HEK293 (cell line): ENCODE results near the gene PRSS3.

Source experiments
- GLIS1 ChIP-seq: fragments of 450-650 bp; formaldehyde crosslinking; IDR thresholded peaks from 2 replicates; pipeline ENCODE4 v1.5.1; 2016; ENCODE audit warnings: missing biosample characterization, missing genetic modification characterization
- HOXC10 ChIP-seq: sonication (generic); formaldehyde crosslinking; IDR thresholded peaks from 2 replicates; pipeline ENCODE4 v1.8.1; 2023; ENCODE audit warnings: mild to moderate bottlenecking, missing genetic modification reagents
- KLF16 ChIP-seq: fragments of 450-650 bp; formaldehyde crosslinking; IDR thresholded peaks from 2 replicates; pipeline ENCODE4 v1.5.1; 2017; ENCODE audit warnings: missing biosample characterization, missing genetic modification characterization
- KLF7 ChIP-seq: fragments of 450-650 bp; formaldehyde crosslinking; IDR thresholded peaks from 2 replicates; pipeline ENCODE4 v1.5.1; 2016; ENCODE audit warnings: missing biosample characterization, missing genetic modification characterization, borderline replicate concordance
- SP3 ChIP-seq: fragments of 450-650 bp; formaldehyde crosslinking; IDR thresholded peaks from 2 replicates; pipeline ENCODE4 v1.5.1; 2016; ENCODE audit warnings: missing biosample characterization, missing genetic modification characterization
- ZBTB17 ChIP-seq: fragments of 450-650 bp; formaldehyde crosslinking; IDR thresholded peaks from 2 replicates; pipeline ENCODE4 v1.5.1; 2016; ENCODE audit warnings: missing biosample characterization, missing genetic modification characterization
- ZBTB21 ChIP-seq: fragments of 450-650 bp; formaldehyde crosslinking; IDR thresholded peaks from 2 replicates; pipeline ENCODE4 v1.5.1; 2017; ENCODE audit warnings: missing biosample characterization, missing genetic modification characterization
- ZBTB8A ChIP-seq: fragments of 450-650 bp; formaldehyde crosslinking; IDR thresholded peaks from 2 replicates; pipeline ENCODE4 v1.5.1; 2016; ENCODE audit warnings: missing biosample characterization, missing genetic modification characterization
- ZEB2 ChIP-seq: fragments of 450-650 bp; formaldehyde crosslinking; IDR thresholded peaks from 2 replicates; pipeline ENCODE4 v1.5.1; 2016; ENCODE audit warnings: missing biosample characterization, missing genetic modification characterization
- ZIC2 ChIP-seq: fragments of 450-650 bp; formaldehyde crosslinking; IDR thresholded peaks from 2 replicates; pipeline ENCODE4 v1.5.1; 2016; ENCODE audit warnings: missing biosample characterization, missing genetic modification characterization
- ZNF211 ChIP-seq: fragments of 450-650 bp; formaldehyde crosslinking; IDR thresholded peaks from 2 replicates; pipeline ENCODE4 v1.5.1; 2016; ENCODE audit warnings: low read depth, missing biosample characterization, missing genetic modification characterization
- ZNF311 ChIP-seq: fragments of 450-650 bp; formaldehyde crosslinking; IDR thresholded peaks from 2 replicates; pipeline ENCODE4 v1.5.1; 2017; ENCODE audit warnings: missing biosample characterization, missing genetic modification characterization, borderline replicate concordance
- ZNF324 ChIP-seq: fragments of 450-650 bp; formaldehyde crosslinking; IDR thresholded peaks from 2 replicates; pipeline ENCODE4 v1.5.1; 2016; ENCODE audit warnings: missing biosample characterization, missing genetic modification characterization
- ZNF335 ChIP-seq: fragments of 450-650 bp; formaldehyde crosslinking; conservative IDR thresholded peaks from 2 replicates; pipeline ENCODE4 v1.5.1; 2016; ENCODE audit warnings: missing biosample characterization, missing genetic modification characterization
- ZNF350 ChIP-seq: fragments of 450-650 bp; formaldehyde crosslinking; IDR thresholded peaks from 2 replicates; pipeline ENCODE4 v1.5.0; 2017; ENCODE audit warnings: missing biosample characterization, mild to moderate bottlenecking, missing genetic modification characterization
- ZNF37A ChIP-seq: fragments of 450-650 bp; IDR thresholded peaks from 2 replicates; pipeline ENCODE4 v1.5.1; 2018; ENCODE audit warnings: missing biosample characterization, missing genetic modification characterization
- ZNF394 ChIP-seq: fragments of 450-650 bp; formaldehyde crosslinking; IDR thresholded peaks from 2 replicates; pipeline ENCODE4 v1.5.1; 2016; ENCODE audit warnings: missing biosample characterization, missing genetic modification characterization, mild to moderate bottlenecking, moderate library complexity, borderline replicate concordance
- ZNF426 ChIP-seq: fragments of 450-650 bp; formaldehyde crosslinking; IDR thresholded peaks from 2 replicates; pipeline ENCODE4 v1.5.1; 2017; ENCODE audit warnings: missing biosample characterization, missing genetic modification characterization, mild to moderate bottlenecking, inconsistent platforms, moderate library complexity
- ZNF433 ChIP-seq: fragments of 450-650 bp; formaldehyde crosslinking; IDR thresholded peaks from 2 replicates; pipeline ENCODE4 v1.5.1; 2016; ENCODE audit warnings: missing biosample characterization, missing genetic modification characterization, low read depth
- ZNF521 ChIP-seq: fragments of 450-650 bp; formaldehyde crosslinking; IDR thresholded peaks from 2 replicates; pipeline ENCODE4 v1.5.1; 2017; ENCODE audit warnings: missing biosample characterization, mild to moderate bottlenecking, missing genetic modification characterization
- ZNF600 ChIP-seq: fragments of 450-650 bp; formaldehyde crosslinking; IDR thresholded peaks from 2 replicates; pipeline ENCODE4 v1.5.1; 2016; ENCODE audit warnings: missing biosample characterization, missing genetic modification characterization
- ZNF626 ChIP-seq: fragments of 450-650 bp; sonication (Bioruptor Pico); formaldehyde crosslinking; IDR thresholded peaks from 2 replicates; pipeline ENCODE4 v1.5.1; 2018; ENCODE audit warnings: missing biosample characterization, missing genetic modification characterization, inconsistent platforms
- ZNF76 ChIP-seq: fragments of 450-650 bp; formaldehyde crosslinking; IDR thresholded peaks from 2 replicates; pipeline ENCODE4; 2016; ENCODE audit warnings: low read depth, missing biosample characterization, missing genetic modification characterization, borderline replicate concordance
- ZNF843 ChIP-seq: fragments of 450-650 bp; formaldehyde crosslinking; IDR thresholded peaks from 2 replicates; pipeline ENCODE4 v1.5.1; 2016; ENCODE audit warnings: missing biosample characterization, missing genetic modification characterization
- ZSCAN16 ChIP-seq: fragments of 450-650 bp; formaldehyde crosslinking; IDR thresholded peaks from 2 replicates; pipeline ENCODE4 v1.5.1; 2016; ENCODE audit warnings: missing biosample characterization, missing genetic modification characterization
- TF ChIP-seq, protein P1 (sequence below): fragments of 450-650 bp; formaldehyde crosslinking; IDR thresholded peaks from 2 replicates; pipeline ENCODE4 v1.5.1; 2016; ENCODE audit warnings: missing biosample characterization, missing genetic modification characterization
- TF ChIP-seq, protein P2 (sequence below): sonication (generic); formaldehyde crosslinking; IDR thresholded peaks from 2 replicates; pipeline ENCODE4 v1.8.1; 2022; ENCODE audit warnings: mild to moderate bottlenecking, moderate library complexity, missing genetic modification reagents
- TF ChIP-seq, protein P3 (sequence below): fragments of 450-650 bp; formaldehyde crosslinking; conservative IDR thresholded peaks from 2 replicates; pipeline ENCODE4 v1.5.1; 2016; ENCODE audit warnings: low read depth, missing biosample characterization, missing genetic modification characterization
- TF ChIP-seq, protein P4 (sequence below): fragments of 450-650 bp; IDR thresholded peaks from 2 replicates; pipeline ENCODE4 v1.5.1; 2018; ENCODE audit warnings: missing biosample characterization, mild to moderate bottlenecking, missing genetic modification characterization

Gene PRSS3

DNA sequence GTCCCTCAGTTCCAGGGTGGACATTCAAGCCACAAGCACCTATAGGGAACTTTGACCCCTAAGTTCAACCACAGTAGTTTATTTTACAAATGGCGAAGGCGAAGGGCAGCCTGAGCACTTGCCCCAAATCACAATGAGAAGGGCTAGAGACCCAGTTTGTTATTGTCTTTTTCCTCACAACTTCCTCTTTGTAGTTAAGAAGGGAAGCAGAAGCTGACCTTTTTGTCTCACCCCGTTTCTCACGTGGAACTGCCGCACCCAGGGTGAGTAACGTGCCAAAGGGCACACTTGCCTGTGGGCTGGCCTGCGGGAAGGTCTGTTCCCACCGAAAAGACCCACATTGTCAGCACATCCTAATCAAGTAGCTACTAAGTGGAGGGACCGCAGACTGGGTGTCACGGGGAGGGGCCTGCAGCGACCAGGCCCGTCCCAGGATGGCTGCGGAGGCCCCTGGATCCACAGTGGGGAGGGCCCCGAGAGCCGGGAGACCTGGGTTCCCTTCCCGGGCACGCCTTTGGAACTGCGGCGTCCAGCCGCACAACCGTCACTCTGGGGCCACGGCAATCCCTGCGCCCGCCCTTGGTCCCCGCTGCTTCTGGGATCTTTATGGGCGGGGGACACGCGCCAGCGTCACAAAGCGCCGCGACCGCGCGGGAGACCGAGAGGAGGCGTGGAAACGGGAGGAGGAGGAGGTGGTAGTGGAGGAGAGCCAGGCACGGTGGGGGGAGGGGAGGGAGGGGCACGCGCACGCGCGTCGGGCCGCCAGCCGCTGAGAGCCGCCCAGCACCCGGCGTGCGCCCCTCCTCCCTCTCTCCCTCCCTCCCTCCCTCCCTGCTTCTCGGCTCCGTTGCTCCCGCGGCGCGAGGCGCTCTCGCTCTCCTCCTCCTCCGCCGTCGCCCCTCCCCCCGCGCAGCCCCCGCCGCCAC lies 21.2 kb downstream of the PRSS3 start, which contains the start of gene UBE2R2 (continued):
- TF ChIP-seq ZBTB21: no peak
- peak; percentile 86 for TF ChIP-seq KLF16 (tag by site-specific recombination)
- TF ChIP-seq ZNF350 (tag by site-specific recombination): no peak
- peak; percentile 64 for TF ChIP-seq GLIS1 (tag by site-specific recombination)
- TF ChIP-seq, protein P1, sequence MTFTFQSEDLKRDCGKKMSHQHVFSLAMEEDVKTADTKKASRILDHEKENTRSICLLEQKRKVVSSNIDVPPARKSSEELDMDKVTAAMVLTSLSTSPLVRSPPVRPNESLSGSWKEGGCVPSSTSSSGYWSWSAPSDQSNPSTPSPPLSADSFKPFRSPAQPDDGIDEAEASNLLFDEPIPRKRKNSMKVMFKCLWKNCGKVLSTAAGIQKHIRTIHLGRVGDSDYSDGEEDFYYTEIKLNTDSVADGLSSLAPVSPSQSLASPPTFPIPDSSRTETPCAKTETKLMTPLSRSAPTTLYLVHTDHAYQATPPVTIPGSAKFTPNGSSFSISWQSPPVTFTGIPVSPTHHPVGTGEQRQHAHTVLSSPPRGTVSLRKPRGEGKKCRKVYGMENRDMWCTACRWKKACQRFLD (tag by site-specific recombination): no peak
- peak; percentile 82 for TF ChIP-seq SP3 (tag by site-specific recombination)
- TF ChIP-seq HOXC10 (CRISPR knock-in tag): 0 out of 2 replicates have a peak, but pooled peaks have one; percentile 23
- peak; percentile 79; the same call in 1 of the 2 replicates for TF ChIP-seq ZNF76 (tag by site-specific recombination)
- no peak for TF ChIP-seq ZNF521 (tag by site-specific recombination)
- no peak for TF ChIP-seq ZNF211 (tag by site-specific recombination)
- TF ChIP-seq ZNF626 (tag by site-specific recombination): no peak
- TF ChIP-seq KLF7: peak; percentile 43; the same call in 1 of the 2 replicates
- no peak for TF ChIP-seq ZNF426 (tag by site-specific recombination)
- TF ChIP-seq, protein P2, sequence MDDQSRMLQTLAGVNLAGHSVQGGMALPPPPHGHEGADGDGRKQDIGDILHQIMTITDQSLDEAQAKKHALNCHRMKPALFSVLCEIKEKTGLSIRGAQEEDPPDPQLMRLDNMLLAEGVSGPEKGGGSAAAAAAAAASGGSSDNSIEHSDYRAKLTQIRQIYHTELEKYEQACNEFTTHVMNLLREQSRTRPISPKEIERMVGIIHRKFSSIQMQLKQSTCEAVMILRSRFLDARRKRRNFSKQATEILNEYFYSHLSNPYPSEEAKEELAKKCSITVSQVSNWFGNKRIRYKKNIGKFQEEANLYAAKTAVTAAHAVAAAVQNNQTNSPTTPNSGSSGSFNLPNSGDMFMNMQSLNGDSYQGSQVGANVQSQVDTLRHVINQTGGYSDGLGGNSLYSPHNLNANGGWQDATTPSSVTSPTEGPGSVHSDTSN: peak; percentile 49; the same call in 1 of the 2 replicates
- TF ChIP-seq ZNF843 (tag by site-specific recombination): peak; percentile 46; the same call in 1 of the 2 replicates
- TF ChIP-seq, protein P3, sequence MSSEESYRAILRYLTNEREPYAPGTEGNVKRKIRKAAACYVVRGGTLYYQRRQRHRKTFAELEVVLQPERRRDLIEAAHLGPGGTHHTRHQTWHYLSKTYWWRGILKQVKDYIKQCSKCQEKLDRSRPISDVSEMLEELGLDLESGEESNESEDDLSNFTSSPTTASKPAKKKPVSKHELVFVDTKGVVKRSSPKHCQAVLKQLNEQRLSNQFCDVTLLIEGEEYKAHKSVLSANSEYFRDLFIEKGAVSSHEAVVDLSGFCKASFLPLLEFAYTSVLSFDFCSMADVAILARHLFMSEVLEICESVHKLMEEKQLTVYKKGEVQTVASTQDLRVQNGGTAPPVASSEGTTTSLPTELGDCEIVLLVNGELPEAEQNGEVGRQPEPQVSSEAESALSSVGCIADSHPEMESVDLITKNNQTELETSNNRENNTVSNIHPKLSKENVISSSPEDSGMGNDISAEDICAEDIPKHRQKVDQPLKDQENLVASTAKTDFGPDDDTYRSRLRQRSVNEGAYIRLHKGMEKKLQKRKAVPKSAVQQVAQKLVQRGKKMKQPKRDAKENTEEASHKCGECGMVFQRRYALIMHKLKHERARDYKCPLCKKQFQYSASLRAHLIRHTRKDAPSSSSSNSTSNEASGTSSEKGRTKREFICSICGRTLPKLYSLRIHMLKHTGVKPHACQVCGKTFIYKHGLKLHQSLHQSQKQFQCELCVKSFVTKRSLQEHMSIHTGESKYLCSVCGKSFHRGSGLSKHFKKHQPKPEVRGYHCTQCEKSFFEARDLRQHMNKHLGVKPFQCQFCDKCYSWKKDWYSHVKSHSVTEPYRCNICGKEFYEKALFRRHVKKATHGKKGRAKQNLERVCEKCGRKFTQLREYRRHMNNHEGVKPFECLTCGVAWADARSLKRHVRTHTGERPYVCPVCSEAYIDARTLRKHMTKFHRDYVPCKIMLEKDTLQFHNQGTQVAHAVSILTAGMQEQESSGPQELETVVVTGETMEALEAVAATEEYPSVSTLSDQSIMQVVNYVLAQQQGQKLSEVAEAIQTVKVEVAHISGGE (tag by site-specific recombination): 0 out of 2 replicates have a peak, but pooled peaks have one; percentile 19
- TF ChIP-seq ZNF600 (tag by site-specific recombination): peak; percentile 41; the same call in 1 of the 2 replicates
- peak; percentile 21; the same call in 1 of the 2 replicates for TF ChIP-seq ZNF394 (tag by site-specific recombination)
- 0 out of 2 replicates have a peak, but pooled peaks have one; percentile 15 for TF ChIP-seq ZSCAN16
- TF ChIP-seq, protein P4, sequence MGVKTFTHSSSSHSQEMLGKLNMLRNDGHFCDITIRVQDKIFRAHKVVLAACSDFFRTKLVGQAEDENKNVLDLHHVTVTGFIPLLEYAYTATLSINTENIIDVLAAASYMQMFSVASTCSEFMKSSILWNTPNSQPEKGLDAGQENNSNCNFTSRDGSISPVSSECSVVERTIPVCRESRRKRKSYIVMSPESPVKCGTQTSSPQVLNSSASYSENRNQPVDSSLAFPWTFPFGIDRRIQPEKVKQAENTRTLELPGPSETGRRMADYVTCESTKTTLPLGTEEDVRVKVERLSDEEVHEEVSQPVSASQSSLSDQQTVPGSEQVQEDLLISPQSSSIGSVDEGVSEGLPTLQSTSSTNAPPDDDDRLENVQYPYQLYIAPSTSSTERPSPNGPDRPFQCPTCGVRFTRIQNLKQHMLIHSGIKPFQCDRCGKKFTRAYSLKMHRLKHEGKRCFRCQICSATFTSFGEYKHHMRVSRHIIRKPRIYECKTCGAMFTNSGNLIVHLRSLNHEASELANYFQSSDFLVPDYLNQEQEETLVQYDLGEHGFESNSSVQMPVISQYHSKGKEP (tag by site-specific recombination): no peak
- 0 out of 2 replicates have a peak, but pooled peaks have one; percentile 50 for TF ChIP-seq ZNF324
- no peak for TF ChIP-seq ZNF311 (tag by site-specific recombination)
- peak; percentile 72 for TF ChIP-seq ZIC2 (tag by site-specific recombination)
- TF ChIP-seq ZNF37A: no peak
- peak; percentile 85 for TF ChIP-seq ZEB2 (tag by site-specific recombination)
- peak; percentile 71 for TF ChIP-seq ZBTB17 (tag by site-specific recombination)
- peak; percentile 78 for TF ChIP-seq ZNF335 (tag by site-specific recombination)
- no peak for TF ChIP-seq ZNF433 (tag by site-specific recombination)
- TF ChIP-seq ZBTB8A (tag by site-specific recombination): peak; percentile 60
- TF ChIP-seq, all 188 proteins: peak for 53
